ENCODE measurements around the gene STAM.

STAM gene

DNA sequence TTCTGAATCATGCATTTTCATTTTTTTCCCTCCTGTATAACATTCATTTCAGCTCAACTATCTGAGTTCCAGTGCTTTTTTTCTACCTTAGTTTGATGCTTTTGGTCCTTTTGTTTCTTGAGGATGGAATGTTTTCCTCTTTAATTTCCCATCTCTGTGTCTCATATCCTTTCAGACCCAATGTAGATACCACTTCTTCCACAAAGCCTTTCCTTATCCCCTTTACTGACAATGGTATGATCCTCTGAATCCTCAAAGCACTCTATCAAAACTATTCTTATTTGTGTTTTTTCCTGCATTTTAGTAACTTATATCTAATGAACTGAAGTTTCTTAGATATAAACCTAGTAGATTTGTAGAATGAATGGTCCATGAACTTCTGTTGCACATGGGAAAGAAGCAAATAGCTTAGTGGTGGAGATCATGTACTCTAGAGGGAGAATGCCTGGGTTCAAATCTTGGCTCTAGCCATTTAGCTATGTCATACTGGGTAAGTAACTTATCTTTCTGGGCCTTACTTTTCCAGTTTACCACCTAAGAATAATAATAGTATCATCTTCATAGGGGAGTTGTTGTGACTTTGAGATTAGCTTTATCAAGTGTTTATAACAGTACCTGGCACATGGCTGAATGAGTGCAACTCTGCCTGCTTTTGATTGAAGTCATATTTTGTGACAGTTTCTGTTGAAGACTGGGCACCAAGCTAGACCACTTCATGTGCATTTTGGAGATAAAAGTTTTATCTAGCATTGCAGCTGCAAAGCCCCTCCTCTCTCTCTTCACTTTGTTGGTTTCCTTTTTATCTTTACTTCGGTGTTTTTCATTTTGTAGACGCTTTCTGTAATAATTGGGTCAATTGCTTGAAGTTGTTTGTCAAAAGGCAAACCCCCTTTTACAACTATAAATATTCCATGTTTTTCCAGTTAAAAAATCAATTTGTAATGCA lies 18.5 kb downstream of the STAM start:
- TF ChIP-seq, protein P1, sequence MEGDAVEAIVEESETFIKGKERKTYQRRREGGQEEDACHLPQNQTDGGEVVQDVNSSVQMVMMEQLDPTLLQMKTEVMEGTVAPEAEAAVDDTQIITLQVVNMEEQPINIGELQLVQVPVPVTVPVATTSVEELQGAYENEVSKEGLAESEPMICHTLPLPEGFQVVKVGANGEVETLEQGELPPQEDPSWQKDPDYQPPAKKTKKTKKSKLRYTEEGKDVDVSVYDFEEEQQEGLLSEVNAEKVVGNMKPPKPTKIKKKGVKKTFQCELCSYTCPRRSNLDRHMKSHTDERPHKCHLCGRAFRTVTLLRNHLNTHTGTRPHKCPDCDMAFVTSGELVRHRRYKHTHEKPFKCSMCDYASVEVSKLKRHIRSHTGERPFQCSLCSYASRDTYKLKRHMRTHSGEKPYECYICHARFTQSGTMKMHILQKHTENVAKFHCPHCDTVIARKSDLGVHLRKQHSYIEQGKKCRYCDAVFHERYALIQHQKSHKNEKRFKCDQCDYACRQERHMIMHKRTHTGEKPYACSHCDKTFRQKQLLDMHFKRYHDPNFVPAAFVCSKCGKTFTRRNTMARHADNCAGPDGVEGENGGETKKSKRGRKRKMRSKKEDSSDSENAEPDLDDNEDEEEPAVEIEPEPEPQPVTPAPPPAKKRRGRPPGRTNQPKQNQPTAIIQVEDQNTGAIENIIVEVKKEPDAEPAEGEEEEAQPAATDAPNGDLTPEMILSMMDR (IDR thresholded peaks at IDR 0.05; ENCODE audit: borderline replicate concordance, insufficient read depth, low read depth, low read length): no peak
- H3K4me3 ChIP-seq (ENCODE audit: low read depth, low read length): no peak overlapping the region

DNA sequence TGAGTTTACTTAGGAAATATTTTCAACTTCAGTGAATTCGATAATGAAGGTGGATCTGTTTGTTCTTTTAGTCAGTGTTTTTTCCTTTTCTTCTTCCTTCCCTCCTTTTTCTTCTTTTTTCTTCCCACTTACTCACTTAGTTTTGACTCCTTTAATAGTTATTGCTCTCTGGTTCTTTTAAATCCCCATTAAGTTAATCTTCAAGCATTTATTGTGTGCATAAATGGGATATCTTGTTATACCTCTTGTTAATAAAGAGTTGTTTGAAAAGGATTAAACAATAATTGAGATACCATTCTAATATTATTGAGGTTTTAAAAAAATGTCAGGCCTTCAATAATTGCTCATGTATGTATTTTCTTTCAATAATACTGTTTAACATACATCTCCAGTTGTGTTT lies 19.5 kb downstream of the STAM start:
- TF ChIP-seq, protein P1 (IDR thresholded peaks at IDR 0.05; ENCODE audit: borderline replicate concordance, insufficient read depth, low read depth, low read length): no peak
- no peak overlapping the region for H3K4me3 ChIP-seq (ENCODE audit: low read depth, low read length)

DNA sequence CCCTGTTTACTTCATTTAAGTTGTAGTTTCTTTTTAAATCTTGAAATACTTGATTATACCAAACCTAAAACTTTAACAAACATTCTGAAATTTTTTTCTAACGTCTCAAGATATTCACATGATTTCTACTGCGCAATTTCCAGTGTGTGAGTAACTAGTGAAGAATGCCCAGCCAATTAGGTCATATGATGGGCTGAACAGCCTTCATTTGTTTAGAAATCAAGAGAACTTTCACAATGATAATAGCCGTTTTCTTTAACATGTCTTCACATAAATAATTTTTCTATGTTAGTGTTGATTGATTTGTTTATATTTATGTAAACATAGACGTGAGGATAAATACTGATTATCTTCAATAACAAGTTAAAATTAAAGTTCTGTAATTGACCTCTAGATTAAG lies 21.8 kb downstream of the STAM start:
- TF ChIP-seq, protein P1 (IDR thresholded peaks at IDR 0.05; ENCODE audit: borderline replicate concordance, insufficient read depth, low read depth, low read length): no peak
- H3K4me3 ChIP-seq (ENCODE audit: low read depth, low read length): no peak overlapping the region

DNA sequence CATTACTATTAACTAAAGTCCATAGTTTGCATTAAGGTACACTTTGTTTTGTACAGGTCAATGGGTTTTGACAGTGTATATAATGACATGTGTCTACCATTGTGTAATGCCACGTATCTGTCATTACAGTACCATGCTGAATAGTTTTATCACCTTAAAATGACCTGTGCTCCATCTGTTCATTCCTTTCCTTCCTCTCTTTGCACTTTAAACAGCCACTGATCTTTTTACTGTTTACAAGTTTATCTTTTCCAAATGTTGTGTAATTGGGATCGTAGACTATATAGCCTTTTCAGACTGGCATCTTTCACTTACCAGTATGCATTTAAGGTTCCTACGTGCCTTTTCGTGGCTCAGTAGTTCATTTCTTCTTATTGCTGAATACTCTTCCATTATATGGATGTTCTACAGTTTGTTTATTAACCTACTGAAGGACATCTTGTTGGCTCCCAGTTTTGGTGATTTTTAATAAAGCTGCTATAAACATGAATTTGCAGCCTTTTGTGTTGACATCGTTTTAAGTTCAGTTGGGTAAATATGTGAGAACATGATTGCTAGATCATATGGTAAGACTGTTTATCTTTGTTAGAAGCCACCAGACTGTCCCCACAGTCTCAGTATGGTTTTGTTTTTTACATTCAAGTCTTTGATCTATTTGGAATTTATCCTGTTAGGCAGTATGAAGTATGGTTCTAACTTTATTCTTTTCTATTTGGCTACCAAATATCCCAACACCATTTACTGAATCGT lies 24.7 kb downstream of the STAM start:
- no peak overlapping the region for H3K4me3 ChIP-seq (ENCODE audit: low read depth, low read length)
- TF ChIP-seq, protein P1 (IDR thresholded peaks at IDR 0.05; ENCODE audit: borderline replicate concordance, insufficient read depth, low read depth, low read length): no peak

DNA sequence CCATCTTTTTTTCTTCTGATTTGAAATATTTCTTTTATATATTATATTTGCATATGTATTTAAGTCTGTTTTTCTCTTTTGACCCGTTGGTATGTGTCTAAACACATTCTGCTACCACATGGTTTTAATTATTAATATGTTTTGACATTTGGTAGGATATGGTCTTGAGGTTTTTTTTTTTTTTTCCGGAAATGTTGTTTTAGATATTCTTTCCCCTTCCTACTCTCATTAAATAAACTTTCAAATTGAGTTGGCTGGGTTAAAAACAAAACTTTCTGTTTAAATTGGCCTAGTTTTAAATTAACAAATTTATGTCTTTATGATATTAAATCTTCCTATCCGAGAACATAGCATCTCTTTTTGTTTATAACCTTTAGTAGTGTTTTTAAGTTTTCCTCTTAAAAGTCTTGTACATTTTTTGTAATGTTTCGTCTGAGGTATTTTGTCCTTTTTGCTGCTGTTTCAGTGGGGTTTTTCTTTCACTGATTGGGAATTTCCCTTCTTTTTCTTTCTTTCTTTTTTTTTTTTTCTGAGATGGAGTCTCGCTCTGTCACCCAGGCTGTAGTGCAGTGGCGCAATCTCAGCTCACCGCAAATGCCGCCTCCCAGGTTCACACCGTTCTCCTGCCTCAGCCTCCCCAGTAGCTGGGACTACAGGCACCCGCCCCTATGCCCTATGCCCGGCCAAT lies 25.4 kb downstream of the STAM start:
- TF ChIP-seq, protein P1 (IDR thresholded peaks at IDR 0.05; ENCODE audit: borderline replicate concordance, insufficient read depth, low read depth, low read length): no peak
- no peak overlapping the region for H3K4me3 ChIP-seq (ENCODE audit: low read depth, low read length)

DNA sequence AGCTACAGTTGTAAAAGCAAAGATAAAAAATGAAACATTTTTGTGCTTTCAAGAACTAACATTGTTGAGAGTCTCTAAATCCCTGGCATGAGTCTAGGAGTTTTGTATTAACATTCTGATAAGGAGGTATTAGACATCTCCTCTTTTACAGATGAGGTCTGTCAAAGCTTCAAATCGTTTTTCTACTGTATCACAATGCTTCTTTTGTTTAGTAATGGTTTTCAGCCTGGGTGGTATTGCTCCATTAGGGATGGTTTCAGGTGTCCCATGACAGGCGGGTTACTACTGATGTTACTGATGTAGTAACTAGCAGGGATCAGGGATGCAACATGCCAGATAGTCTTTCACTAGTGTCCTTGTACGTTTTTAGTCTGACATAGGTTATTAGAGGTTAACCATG lies 27.4 kb downstream of the STAM start:
- TF ChIP-seq, protein P1 (IDR thresholded peaks at IDR 0.05; ENCODE audit: borderline replicate concordance, insufficient read depth, low read depth, low read length): no peak
- H3K4me3 ChIP-seq (ENCODE audit: low read depth, low read length): no peak overlapping the region
